Thyroid gland (tissue), 4 donors: Measurements from ENCODE around the gene CD1B.

Source experiments
- POLR2A ChIP-seq, 2 donors: fragments of 450-650 bp; IDR thresholded peaks; one replicate each; pipeline ENCODE4 v1.6.1; 2017; ENCODE audit warnings: antibody characterized with exemption in 2 of 2, mild to moderate bottlenecking in 2 of 2, moderate library complexity in 1 of 2
- TF ChIP-seq, protein P1 (sequence below), 6 experiments: fragments of 200-600 bp in 3 of 6; fragments of 450-650 bp in 3 of 6; sonication (generic) in 3 of 6; IDR thresholded peaks; one replicate each; pipeline ENCODE4 v1.5.1; 2016 to 2019; ENCODE audit warnings: antibody characterized with exemption in 6 of 6, mild to moderate bottlenecking in 2 of 6, inconsistent platforms in 1 of 6, moderate library complexity in 1 of 6

- TF ChIP-seq, protein P1, sequence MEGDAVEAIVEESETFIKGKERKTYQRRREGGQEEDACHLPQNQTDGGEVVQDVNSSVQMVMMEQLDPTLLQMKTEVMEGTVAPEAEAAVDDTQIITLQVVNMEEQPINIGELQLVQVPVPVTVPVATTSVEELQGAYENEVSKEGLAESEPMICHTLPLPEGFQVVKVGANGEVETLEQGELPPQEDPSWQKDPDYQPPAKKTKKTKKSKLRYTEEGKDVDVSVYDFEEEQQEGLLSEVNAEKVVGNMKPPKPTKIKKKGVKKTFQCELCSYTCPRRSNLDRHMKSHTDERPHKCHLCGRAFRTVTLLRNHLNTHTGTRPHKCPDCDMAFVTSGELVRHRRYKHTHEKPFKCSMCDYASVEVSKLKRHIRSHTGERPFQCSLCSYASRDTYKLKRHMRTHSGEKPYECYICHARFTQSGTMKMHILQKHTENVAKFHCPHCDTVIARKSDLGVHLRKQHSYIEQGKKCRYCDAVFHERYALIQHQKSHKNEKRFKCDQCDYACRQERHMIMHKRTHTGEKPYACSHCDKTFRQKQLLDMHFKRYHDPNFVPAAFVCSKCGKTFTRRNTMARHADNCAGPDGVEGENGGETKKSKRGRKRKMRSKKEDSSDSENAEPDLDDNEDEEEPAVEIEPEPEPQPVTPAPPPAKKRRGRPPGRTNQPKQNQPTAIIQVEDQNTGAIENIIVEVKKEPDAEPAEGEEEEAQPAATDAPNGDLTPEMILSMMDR (IDR thresholded peaks at IDR 0.05), result no peak
- no peak for TF ChIP-seq POLR2A (IDR thresholded peaks at IDR 0.05)
Measured at GRCh38 chr1:158334526-158335212, 3.3 kb upstream of the CD1B start.
